SKM-1 (cell line): ENCODE results near the gene DRAM1.
"Not testable (repeated sequence)": the region's sequence is repeated elsewhere in the genome, so short reads cannot be mapped to it uniquely, and the experiment has no call there.

ENCODE experiments used
- DNase-seq: peaks from one replicate; lab custom pipeline; 2025; ENCODE audit not compliant: unreplicated experiment; lab: John Stamatoyannopoulos, UW

DRAM1 gene

GRCh38 chr12:101901777-101902176 is 24.4 kb downstream of the DRAM1 start:
- no peak for DNase-seq

GRCh38 chr12:101902641-101903040 is 25.3 kb downstream of the DRAM1 start:
- DNase-seq: no peak

GRCh38 chr12:101906226-101906625 is 28.8 kb downstream of the DRAM1 start:
- DNase-seq: no peak

GRCh38 chr12:101908395-101908794 is 31.0 kb downstream of the DRAM1 start:
- no peak for DNase-seq

- no peak for DNase-seq
Measured at GRCh38 chr12:101909646-101910045, 32.3 kb downstream of the DRAM1 start.

GRCh38 chr12:101915841-101916240 is 38.5 kb downstream of the DRAM1 start:
- DNase-seq: no peak

- DNase-seq: not testable (repeated sequence)
Measured at GRCh38 chr12:101918805-101919204, 41.4 kb downstream of the DRAM1 start.

GRCh38 chr12:101919447-101919846 is 42.1 kb downstream of the DRAM1 start:
- no peak for DNase-seq

GRCh38 chr12:101920906-101921305 is 43.5 kb downstream of the DRAM1 start:
- no peak for DNase-seq

- no peak for DNase-seq
Measured at GRCh38 chr12:101923045-101923718, 45.8 kb downstream of the DRAM1 start.

- DNase-seq: no peak
Measured at GRCh38 chr12:101924618-101925017, 47.2 kb downstream of the DRAM1 start.

- DNase-seq: peak; percentile 36
Measured at GRCh38 chr12:101925361-101925760, 48.0 kb downstream of the DRAM1 start.

- DNase-seq: no peak
Measured at GRCh38 chr12:101925935-101926334, 48.6 kb downstream of the DRAM1 start.

GRCh38 chr12:101927036-101927435 is 49.7 kb downstream of the DRAM1 start:
- no peak for DNase-seq

GRCh38 chr12:101927999-101928398 is 50.6 kb downstream of the DRAM1 start:
- DNase-seq: peak; percentile 5

GRCh38 chr12:101928556-101928955 is 51.2 kb downstream of the DRAM1 start:
- DNase-seq: no peak

GRCh38 chr12:101929365-101930041 is 52.1 kb downstream of the DRAM1 start:
- no peak for DNase-seq

- DNase-seq: no peak
Measured at GRCh38 chr12:101931498-101932326, 54.3 kb downstream of the DRAM1 start.

- DNase-seq: no peak
Measured at GRCh38 chr12:101933866-101934514, 56.6 kb downstream of the DRAM1 start.

- no peak for DNase-seq
Measured at GRCh38 chr12:101935890-101936746, 58.7 kb downstream of the DRAM1 start.
